ENCODE measurements around the gene RGMB.

The RGMB gene

DNA sequence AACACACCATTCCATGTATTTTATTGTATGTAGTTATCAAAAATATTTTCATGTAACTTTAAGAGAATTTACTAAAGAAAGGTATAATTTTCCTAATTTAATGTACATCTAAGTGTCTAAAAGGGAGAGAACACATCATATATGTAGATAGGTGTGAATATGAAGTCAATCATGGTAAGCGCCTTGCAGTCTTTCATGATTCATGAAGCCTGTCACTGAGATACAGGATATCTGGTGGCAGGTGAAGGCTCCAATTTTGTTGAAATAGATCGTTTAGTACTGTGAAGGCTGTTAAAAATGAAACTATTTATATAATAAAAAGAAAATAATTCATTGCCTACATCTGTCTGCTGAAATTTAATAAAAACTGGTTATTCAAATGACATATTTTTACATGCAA lies 15.5 kb upstream of the RGMB start:
- no peak overlapping the region for H3K4me3 ChIP-seq (ENCODE audit: low read depth, low read length)
- TF ChIP-seq, protein P1, sequence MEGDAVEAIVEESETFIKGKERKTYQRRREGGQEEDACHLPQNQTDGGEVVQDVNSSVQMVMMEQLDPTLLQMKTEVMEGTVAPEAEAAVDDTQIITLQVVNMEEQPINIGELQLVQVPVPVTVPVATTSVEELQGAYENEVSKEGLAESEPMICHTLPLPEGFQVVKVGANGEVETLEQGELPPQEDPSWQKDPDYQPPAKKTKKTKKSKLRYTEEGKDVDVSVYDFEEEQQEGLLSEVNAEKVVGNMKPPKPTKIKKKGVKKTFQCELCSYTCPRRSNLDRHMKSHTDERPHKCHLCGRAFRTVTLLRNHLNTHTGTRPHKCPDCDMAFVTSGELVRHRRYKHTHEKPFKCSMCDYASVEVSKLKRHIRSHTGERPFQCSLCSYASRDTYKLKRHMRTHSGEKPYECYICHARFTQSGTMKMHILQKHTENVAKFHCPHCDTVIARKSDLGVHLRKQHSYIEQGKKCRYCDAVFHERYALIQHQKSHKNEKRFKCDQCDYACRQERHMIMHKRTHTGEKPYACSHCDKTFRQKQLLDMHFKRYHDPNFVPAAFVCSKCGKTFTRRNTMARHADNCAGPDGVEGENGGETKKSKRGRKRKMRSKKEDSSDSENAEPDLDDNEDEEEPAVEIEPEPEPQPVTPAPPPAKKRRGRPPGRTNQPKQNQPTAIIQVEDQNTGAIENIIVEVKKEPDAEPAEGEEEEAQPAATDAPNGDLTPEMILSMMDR (conservative IDR thresholded peaks at IDR 0.05; ENCODE audit: low read depth, low read length), result no peak
- DNase-seq (ENCODE audit: low read depth), result no peak

- no peak overlapping the region for H3K4me3 ChIP-seq (ENCODE audit: low read depth, low read length)
- TF ChIP-seq, protein P1 (conservative IDR thresholded peaks at IDR 0.05; ENCODE audit: low read depth, low read length), result no peak
- peak; percentile 89 for DNase-seq (ENCODE audit: low read depth)
Measured at GRCh38 chr5:98763001-98763630, 10.3 kb upstream of the RGMB start.

DNA sequence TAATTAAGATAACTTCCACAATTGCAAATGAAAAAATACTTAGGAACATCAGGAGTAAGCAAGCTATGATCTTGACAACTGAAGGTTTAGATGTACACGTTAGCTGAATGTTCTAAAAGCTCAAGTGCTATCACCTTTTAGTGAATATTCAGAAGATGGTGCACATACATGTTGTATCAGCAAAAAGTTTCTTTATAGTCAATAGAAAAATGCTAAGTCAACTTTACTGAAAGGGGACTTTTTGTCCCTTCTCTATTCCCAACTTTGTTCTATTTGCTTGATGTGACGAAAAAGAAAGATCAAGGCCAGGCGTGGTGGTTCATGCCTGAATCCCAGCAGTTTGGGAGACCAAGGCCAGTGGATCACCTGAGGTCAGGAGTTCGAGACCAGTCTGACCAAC lies 7.6 kb upstream of the RGMB start:
- TF ChIP-seq, protein P1 (conservative IDR thresholded peaks at IDR 0.05; ENCODE audit: low read depth, low read length), result no peak
- no peak overlapping the region for H3K4me3 ChIP-seq (ENCODE audit: low read depth, low read length)
- DNase-seq (ENCODE audit: low read depth), result no peak

DNA sequence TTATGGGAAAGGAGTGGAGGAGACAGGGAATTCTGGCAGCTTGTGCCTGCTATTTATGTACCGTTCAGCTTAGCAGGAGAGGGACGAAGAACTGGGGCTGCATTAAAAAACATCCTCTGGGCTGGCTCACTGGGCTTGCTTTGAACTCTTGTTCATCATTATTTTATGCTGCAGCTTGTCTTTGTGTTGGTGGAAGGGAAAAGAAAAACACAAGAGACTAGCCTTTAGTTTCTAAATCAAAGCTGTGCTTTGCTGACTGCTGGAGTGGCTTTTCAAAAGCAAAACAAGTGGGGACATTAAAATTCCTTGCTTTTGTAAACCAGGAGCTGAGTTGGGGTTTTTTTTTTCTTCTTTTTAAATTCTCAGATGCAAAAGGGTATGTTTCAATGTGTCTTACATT lies 5.9 kb upstream of the RGMB start:
- DNase-seq (ENCODE audit: low read depth), result no peak
- TF ChIP-seq, protein P1 (conservative IDR thresholded peaks at IDR 0.05; ENCODE audit: low read depth, low read length), result no peak
- H3K4me3 ChIP-seq (ENCODE audit: low read depth, low read length), result no peak overlapping the region

DNA sequence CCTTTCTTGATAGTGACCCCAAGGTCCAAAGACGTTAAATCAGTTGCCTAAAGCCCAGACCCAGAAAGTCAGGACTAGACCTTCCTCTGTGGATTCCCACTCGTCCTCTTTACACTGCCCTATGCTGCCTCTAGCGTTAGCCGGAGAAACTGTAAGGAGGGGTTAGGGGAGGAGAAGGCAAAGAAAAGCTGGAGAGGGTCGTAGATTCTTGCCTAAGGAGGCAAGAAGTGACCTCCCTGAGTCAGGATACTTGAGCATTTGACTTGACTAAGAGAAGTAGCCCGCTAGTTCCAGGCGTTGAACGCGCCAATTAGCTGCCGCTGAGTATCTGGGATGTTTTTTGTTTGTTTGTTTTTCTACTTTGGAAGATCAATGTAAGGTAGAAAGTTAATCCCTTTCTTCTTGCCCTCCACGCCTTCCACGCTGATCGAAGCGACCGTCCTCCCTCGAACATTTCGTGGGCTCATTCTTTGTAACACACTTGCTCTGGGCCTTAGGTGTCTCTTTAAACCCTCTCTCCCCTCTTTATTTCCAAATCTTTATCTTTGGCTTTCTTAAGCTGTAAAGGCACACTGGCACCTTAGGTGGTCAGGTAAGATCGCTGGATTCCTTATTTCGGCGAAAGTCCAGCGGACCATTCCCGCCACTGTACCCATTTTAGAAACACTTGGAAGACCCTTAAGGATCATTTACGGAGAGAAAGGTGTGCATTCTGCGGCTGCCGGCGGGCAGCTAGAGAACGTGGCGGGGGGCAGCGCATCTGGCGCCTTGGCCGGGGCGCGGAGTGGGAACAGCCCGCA lies 5.1 kb upstream of the RGMB start:
- TF ChIP-seq, protein P1 (conservative IDR thresholded peaks at IDR 0.05; ENCODE audit: low read depth, low read length), result peak; percentile 99
- peak; percentile 73 for DNase-seq (ENCODE audit: low read depth)
- H3K4me3 ChIP-seq (ENCODE audit: low read depth, low read length), result peak overlapping the region; percentile 78

DNA sequence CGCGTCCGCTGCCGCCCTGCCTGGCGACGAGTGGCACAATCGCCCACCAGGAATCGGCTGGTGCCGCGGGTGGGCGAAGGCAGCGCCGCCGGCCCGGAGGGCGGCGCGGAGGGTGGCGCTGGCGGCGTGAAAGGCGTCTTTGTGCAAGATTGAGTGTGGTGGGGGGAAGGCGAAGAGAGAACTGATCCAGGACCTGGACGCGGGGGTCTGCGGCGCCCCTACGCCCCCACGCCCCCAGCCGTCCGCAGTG lies 4.6 kb upstream of the RGMB start:
- no peak for DNase-seq (ENCODE audit: low read depth)
- peak overlapping the region; percentile 78 for H3K4me3 ChIP-seq (ENCODE audit: low read depth, low read length)
- TF ChIP-seq, protein P1 (conservative IDR thresholded peaks at IDR 0.05; ENCODE audit: low read depth, low read length), result no peak

All from choroid plexus epithelial cell (primary cell).